MCF 10A (cell line): ENCODE data around the gene NBPF3. TPM values are rescaled to one million over a fixed set of nuclear protein-coding genes. Genes with fewer than 3 reads are reported as not detected.

ENCODE experiments used
- BruUV-seq: library from RNA; stranded (reverse); fragments of 400-500 nt; replicated peaks from 2 replicates; lab custom pipeline; 2021; lab: Mats Ljungman, UMichigan
- CTCF ChIA-PET: fragments of 300-600 bp; sonication (Branson Sonifier 250); formaldehyde crosslinking; extraction: SDS; loops from one replicate; lab custom pipeline; 2021; ENCODE audit warnings: antibody characterized with exemption, inconsistent platforms; lab: Yijun Ruan, JAX
- POLR2A ChIA-PET: fragments of 300-600, 350-650 bp; sonication (Branson Sonifier 250); formaldehyde crosslinking; extraction: SDS; loops from one replicate; lab custom pipeline; 2020; ENCODE audit warnings: antibody characterized with exemption, inconsistent platforms; lab: Yijun Ruan, JAX
- DNase-seq: peaks from one replicate; pipeline ENCODE4 v3.0.0-alpha.2; 2018; ENCODE audit not compliant: unreplicated experiment
- H3K27ac Mint-ChIP-seq: one replicate; pipeline ENCODE4 v1.8.0; 2022; ENCODE audit warnings: mild to moderate bottlenecking, low read depth, mixed read lengths; ENCODE audit not compliant: unreplicated experiment
- H3K27me3 Mint-ChIP-seq: one replicate; pipeline ENCODE4 v1.8.0; 2022; ENCODE audit warnings: mixed read lengths; ENCODE audit not compliant: insufficient read depth, unreplicated experiment
- H3K36me3 Mint-ChIP-seq: one replicate; pipeline ENCODE4 v1.8.0; 2022; ENCODE audit warnings: mild to moderate bottlenecking, moderate library complexity, mixed read lengths; ENCODE audit not compliant: insufficient read depth, unreplicated experiment
- H3K4me1 Mint-ChIP-seq: one replicate; pipeline ENCODE4 v1.8.0; 2022; ENCODE audit warnings: mixed read lengths; ENCODE audit not compliant: insufficient read depth, unreplicated experiment
- H3K4me3 Mint-ChIP-seq: one replicate; pipeline ENCODE4 v1.8.0; 2022; ENCODE audit warnings: mild to moderate bottlenecking, moderate library complexity, mixed read lengths; ENCODE audit not compliant: unreplicated experiment
- H3K9me3 Mint-ChIP-seq: one replicate; pipeline ENCODE4 v1.8.0; 2022; ENCODE audit warnings: mixed read lengths; ENCODE audit not compliant: unreplicated experiment
- intact Hi-C: fragments of 100-400 bp; cut with micrococcal nuclease; formaldehyde crosslinking; loops from 2 replicates; pipeline ENCODE4 v1.14.1; 2022
- total RNA-seq: library from RNA; stranded (reverse); gene quantifications from 2 replicates; pipeline ENCODE4 v1.2.3, GENCODE V29; 2022
- TF ChIP-seq, protein P1 (sequence below): fragments of 200-600 bp; IDR thresholded peaks from one replicate; pipeline ENCODE4 v1.8.0; 2022; ENCODE audit warnings: antibody characterized with exemption, mild to moderate bottlenecking; ENCODE audit not compliant: unreplicated experiment

Gene NBPF3
- total RNA-seq, 1 experiment from 2014 or later: 6.5 TPM

DNA sequence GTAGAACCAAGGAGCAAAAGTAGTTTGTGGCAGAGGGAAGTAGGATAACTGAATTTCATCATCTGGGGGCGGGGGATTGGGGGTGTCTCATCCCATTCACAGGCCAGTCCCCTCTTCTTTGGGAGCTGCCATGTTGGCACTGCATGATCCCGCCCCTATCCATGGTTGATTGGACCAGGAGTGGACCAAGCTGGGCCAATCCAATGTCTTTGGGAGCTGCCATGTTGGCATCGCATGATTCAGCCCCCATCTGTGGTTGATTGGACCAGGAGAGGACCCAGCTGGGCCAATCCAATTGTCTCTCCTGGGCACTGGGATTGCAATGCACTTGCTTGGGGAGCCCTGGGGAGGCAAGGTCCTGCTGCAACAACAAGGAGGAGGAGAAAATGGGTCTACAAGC lies 56.9 kb downstream of the NBPF3 start:
- TF ChIP-seq, protein P1, sequence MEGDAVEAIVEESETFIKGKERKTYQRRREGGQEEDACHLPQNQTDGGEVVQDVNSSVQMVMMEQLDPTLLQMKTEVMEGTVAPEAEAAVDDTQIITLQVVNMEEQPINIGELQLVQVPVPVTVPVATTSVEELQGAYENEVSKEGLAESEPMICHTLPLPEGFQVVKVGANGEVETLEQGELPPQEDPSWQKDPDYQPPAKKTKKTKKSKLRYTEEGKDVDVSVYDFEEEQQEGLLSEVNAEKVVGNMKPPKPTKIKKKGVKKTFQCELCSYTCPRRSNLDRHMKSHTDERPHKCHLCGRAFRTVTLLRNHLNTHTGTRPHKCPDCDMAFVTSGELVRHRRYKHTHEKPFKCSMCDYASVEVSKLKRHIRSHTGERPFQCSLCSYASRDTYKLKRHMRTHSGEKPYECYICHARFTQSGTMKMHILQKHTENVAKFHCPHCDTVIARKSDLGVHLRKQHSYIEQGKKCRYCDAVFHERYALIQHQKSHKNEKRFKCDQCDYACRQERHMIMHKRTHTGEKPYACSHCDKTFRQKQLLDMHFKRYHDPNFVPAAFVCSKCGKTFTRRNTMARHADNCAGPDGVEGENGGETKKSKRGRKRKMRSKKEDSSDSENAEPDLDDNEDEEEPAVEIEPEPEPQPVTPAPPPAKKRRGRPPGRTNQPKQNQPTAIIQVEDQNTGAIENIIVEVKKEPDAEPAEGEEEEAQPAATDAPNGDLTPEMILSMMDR: no peak
- intact Hi-C loops: no loop called here
- ChIA-PET CTCF (interaction anchor here (0.6 kb wide), 1 partner anchor 30 kb away, joined by 3 read pairs; no protein-coding TSS in a partner anchor), POLR2A (no interaction called here)
- no peak overlapping the region for H3K4me3 Mint-ChIP-seq
- no peaks in the 10 kb centered on the region for H3K9me3 Mint-ChIP-seq
- no TSS peak for BruUV-seq
- no peak for DNase-seq
- H3K4me1 Mint-ChIP-seq: no peaks in the 10 kb centered on the region
- H3K36me3 Mint-ChIP-seq: no peaks in the 10 kb centered on the region
- no peaks in the 10 kb centered on the region for H3K27me3 Mint-ChIP-seq
- no peak overlapping the region for H3K27ac Mint-ChIP-seq

DNA sequence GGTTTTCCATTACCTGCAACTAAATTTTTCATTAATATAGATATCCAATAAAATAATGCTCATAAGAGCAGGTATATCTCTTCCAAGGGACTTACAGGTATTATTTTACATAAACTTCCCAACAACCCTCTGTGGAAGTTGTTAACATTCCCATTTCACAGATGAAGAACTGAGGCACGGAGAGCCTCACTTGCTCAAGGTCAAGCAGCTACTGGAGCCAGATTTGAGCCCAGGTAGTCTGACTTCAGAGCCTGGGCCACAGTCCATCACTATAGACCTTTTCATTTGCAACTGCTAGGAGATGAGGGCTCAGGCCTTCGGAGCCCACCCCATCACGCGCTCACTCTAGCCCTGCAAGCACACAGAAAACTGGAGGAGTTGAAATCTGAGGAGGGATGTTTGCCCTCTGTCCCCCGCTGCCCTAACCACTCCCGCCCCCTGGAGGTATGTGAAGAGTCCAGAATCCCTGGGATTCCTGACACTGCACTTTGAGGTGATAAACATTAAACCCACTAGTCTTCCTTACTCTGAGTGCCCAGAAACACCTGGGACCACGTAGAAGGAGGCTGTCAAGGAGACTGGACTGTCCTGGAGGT lies 57.6 kb downstream of the NBPF3 start:
- TF ChIP-seq, protein P1: no peak
- ChIA-PET POLR2A (no interaction called here), CTCF (no interaction called here)
- intact Hi-C loops: no loop called here
- no peaks in the 10 kb centered on the region for H3K9me3 Mint-ChIP-seq
- H3K36me3 Mint-ChIP-seq: no peaks in the 10 kb centered on the region
- H3K4me3 Mint-ChIP-seq: no peak overlapping the region
- no peak overlapping the region for H3K27ac Mint-ChIP-seq
- BruUV-seq: no TSS peak
- no peak for DNase-seq
- H3K27me3 Mint-ChIP-seq: no peaks in the 10 kb centered on the region
- H3K4me1 Mint-ChIP-seq: no peaks in the 10 kb centered on the region

DNA sequence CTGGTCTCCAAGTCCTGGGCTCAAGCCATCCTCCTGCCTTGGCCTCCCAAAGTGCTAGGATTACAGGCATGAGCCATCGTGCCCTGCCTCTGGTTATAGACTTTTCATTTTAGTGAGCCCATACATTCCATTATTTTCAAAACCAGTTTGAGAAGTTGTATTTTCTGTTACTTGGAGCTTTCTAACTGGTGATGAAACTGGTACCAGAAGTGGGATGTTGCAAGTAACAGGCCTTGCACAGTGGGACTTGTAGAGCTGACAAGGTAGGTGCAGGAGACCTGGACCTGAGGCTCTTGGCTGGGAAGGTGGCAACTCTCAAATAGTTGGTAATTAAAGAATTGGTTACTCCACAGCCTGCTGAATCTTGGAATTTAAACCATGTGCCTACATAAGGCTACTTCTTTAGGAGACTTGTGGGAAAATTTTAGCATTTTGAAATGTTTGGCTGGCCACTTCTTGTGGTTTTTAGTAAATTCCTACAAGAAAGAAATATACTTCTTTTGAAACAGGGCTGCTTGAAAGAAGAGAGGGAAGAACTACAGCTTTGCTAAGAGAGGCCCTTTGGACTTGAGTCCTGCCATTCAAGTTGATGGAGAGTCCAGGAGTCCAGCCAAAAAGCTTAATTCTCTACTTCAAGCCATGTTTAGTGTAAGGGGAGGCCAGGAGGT lies 59.5 kb downstream of the NBPF3 start:
- Mint-ChIP-seq H3K4me1 (no peaks in the 10 kb centered on the region), H3K27me3 (no peaks in the 10 kb centered on the region), H3K36me3 (no peaks in the 10 kb centered on the region), H3K9me3 (no peaks in the 10 kb centered on the region), H3K27ac (no peak overlapping the region), H3K4me3 (no peak overlapping the region)
- BruUV-seq: no TSS peak
- CTCF ChIA-PET: interaction anchor here (0.6 kb wide), 2 partner anchors 31 to 161 kb away, joined by 3 to 5 read pairs; no protein-coding TSS in a partner anchor
- DNase-seq: no peak
- intact Hi-C loops: no loop called here
- POLR2A ChIA-PET: interaction anchor here (0.7 kb wide), 1 partner anchor 63 kb away, joined by 3 read pairs; no protein-coding TSS in a partner anchor
- TF ChIP-seq, protein P1: no peak

DNA sequence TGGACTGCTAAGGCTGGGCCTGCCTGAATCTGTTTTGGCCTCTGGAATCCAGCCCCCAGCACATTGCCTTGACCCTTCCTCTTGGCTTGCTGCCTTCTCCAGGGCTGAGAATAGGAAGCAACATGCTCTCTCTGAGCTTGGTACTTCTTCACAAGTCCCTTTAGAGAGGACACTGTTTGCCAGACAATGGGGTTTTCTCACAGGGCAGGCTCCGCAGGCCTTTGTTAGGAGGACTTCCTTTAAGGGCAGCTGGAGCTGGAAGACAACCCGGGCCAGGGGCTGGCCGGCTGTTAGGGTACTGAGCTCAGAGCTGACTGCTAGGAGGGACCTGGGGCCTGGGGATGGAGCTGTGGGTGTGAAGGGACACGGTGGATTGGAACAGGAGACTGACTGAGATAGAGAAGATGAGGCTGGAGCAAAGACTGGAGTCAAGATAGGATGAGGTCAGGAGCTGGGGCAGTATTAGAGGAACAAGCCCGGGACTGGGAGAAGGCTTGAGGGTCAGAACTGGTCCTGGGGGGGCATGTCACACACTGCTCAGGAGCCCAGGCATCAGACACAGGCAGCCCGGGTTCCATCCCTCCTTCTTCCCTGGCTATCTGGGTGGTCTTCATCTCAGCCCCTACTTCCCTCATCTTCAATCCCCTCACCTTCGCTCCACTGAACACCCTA lies 63.9 kb downstream of the NBPF3 start:
- intact Hi-C loops: no loop called here
- no peak overlapping the region for H3K27ac Mint-ChIP-seq
- no peaks in the 10 kb centered on the region for H3K9me3 Mint-ChIP-seq
- CTCF ChIA-PET: interaction anchor here (0.9 kb wide), 1 partner anchor 34 kb away, joined by 3 read pairs; no protein-coding TSS in a partner anchor
- POLR2A ChIA-PET: interaction anchor here (0.8 kb wide), 1 partner anchor 32 kb away, joined by 3 read pairs; no protein-coding TSS in a partner anchor
- DNase-seq: no peak
- no TSS peak for BruUV-seq
- H3K4me1 Mint-ChIP-seq: peaks cover 4% of the 10 kb centered on the region
- no peak overlapping the region for H3K4me3 Mint-ChIP-seq
- H3K36me3 Mint-ChIP-seq: no peaks in the 10 kb centered on the region
- TF ChIP-seq, protein P1: no peak
- H3K27me3 Mint-ChIP-seq: peaks cover 27% of the 10 kb centered on the region
